HCT116 (cell line): ENCODE data around the gene TTC24. TPM values are rescaled to one million over a fixed set of nuclear protein-coding genes. Genes with fewer than 3 reads are reported as not detected.

Experiments
- ATAC-seq: fragments of 200-7000 bp; cut with Tn5 transposase; 2 replicates; pipeline ENCODE4 v1.9.1; 2020; ENCODE audit warnings: mild to moderate bottlenecking, moderate library complexity
- BruUV-seq: library from RNA; stranded (reverse); fragments of 400-500 nt; replicated peaks from 2 replicates; lab custom pipeline; 2021; lab: Mats Ljungman, UMichigan
- CTCF ChIA-PET: fragments of 300-600 bp; sonication (Branson Sonifier 250); formaldehyde crosslinking; loops from one replicate; lab custom pipeline; 2021; ENCODE audit warnings: antibody characterized with exemption; lab: Charles Lee
- POLR2A ChIA-PET: fragments of 300-600, 350-600 bp; sonication (Branson Sonifier 250); formaldehyde crosslinking; loops from one replicate; lab custom pipeline; 2021; ENCODE audit warnings: antibody characterized with exemption; lab: Charles Lee
- RAD21 ChIA-PET, 2 experiments: fragments of 300-600 bp; sonication (Branson Sonifier 250); formaldehyde crosslinking; loops; one replicate each; lab custom pipeline; 2023; ENCODE audit warnings: low total read pairs in 2 of 2; ENCODE audit not compliant: uncharacterized antibody in 2 of 2, unreplicated experiment in 2 of 2, low non-redundant PET in 1 of 2; lab: Charles Lee
- DNase-seq: peaks from one replicate; pipeline ENCODE4 v3.0.0-alpha.2; 2010; ENCODE audit warnings: low read depth, low spot score
- H2AFZ ChIP-seq: fragments of 200-600 bp; shearing (Covaris generic), sonication (generic); 2 replicates; pipeline ENCODE4 v1.6.1; 2017; ENCODE audit warnings: low read depth, mixed run types, mixed read lengths, antibody characterized with exemption, low read length; ENCODE audit not compliant: poor library complexity, severe bottlenecking
- H3K27ac ChIP-seq: 2 replicates; pipeline ENCODE4 v1.5.1; 2012; ENCODE audit warnings: low read depth, low read length
- H3K27me3 ChIP-seq: fragments of 200-600 bp; sonication (generic); 2 replicates; pipeline ENCODE4 v1.6.1; 2016; ENCODE audit warnings: mixed run types, low read length, mixed read lengths; ENCODE audit not compliant: insufficient read depth
- H3K36me3 ChIP-seq, 2 experiments: fragments of 200-500 bp in 1 of 2; fragments of 200-600 bp in 1 of 2; sonication (Bioruptor generic) in 1 of 2; sonication (generic) in 1 of 2; 2 replicates each; pipeline versions ENCODE4 v1.5.1 to v1.6.1; 2014 to 2016; ENCODE audit warnings: low read length in 2 of 2, inconsistent platforms in 1 of 2, mixed read lengths in 1 of 2, mixed run types in 1 of 2; ENCODE audit not compliant: insufficient read depth in 2 of 2, control insufficient read depth in 1 of 2
- H3K4me1 ChIP-seq, 2 experiments: fragments of 200-600 bp in 1 of 2; sonication (generic) in 1 of 2; 2 replicates each; pipeline versions ENCODE4 v1.5.1 to v1.6.1; 2012 to 2017; ENCODE audit warnings: low read length in 2 of 2, inconsistent platforms in 1 of 2, mild to moderate bottlenecking in 1 of 2, mixed read lengths in 1 of 2, mixed run types in 1 of 2, moderate library complexity in 1 of 2; ENCODE audit not compliant: insufficient read depth in 2 of 2, control insufficient read depth in 1 of 2
- H3K4me2 ChIP-seq: fragments of 200-600 bp; sonication (generic); 2 replicates; pipeline ENCODE4 v1.6.1; 2017; ENCODE audit warnings: mixed run types, low read length, mixed read lengths
- H3K4me3 ChIP-seq, 2 experiments: fragments of 200-600 bp in 1 of 2; sonication (generic) in 1 of 2; replicated peaks in 1 of 2; 2 replicates each; pipeline ENCODE4 v1.5.1; 2011 to 2016; ENCODE audit warnings: low read length in 2 of 2, control low read depth in 1 of 2, low read depth in 1 of 2, mild to moderate bottlenecking in 1 of 2, mixed read lengths in 1 of 2, mixed run types in 1 of 2
- H3K79me2 ChIP-seq: fragments of 200-600 bp; sonication (generic); 2 replicates; pipeline ENCODE4 v1.6.1; 2017; ENCODE audit warnings: mild to moderate bottlenecking, mixed run types, low read length, moderate library complexity, mixed read lengths; ENCODE audit not compliant: insufficient read depth
- H3K9ac ChIP-seq: fragments of 200-600 bp; sonication (generic); 2 replicates; pipeline ENCODE4 v1.6.1; 2016; ENCODE audit warnings: low read length, mixed read lengths
- H3K9me2 ChIP-seq: fragments of 200-600 bp; sonication (generic), shearing (Covaris generic); 2 replicates; pipeline ENCODE4 v1.6.1; 2017; ENCODE audit warnings: mixed run types, mild to moderate bottlenecking, moderate library complexity; ENCODE audit not compliant: insufficient read depth
- H3K9me3 ChIP-seq, 2 experiments: fragments of 200-500 bp in 1 of 2; fragments of 200-600 bp in 1 of 2; sonication (Bioruptor generic) in 1 of 2; sonication (generic) in 1 of 2; 2 replicates each; pipeline ENCODE4 v1.6.1; 2014 to 2017; ENCODE audit warnings: low read length in 2 of 2, mixed read lengths in 2 of 2, inconsistent platforms in 1 of 2, low read depth in 1 of 2, mild to moderate bottlenecking in 1 of 2, mixed run types in 1 of 2, moderate library complexity in 1 of 2; ENCODE audit not compliant: control insufficient read depth in 1 of 2, insufficient read depth in 1 of 2
- H4K20me1 ChIP-seq: fragments of 200-600 bp; sonication (generic), shearing (Covaris generic); 2 replicates; pipeline ENCODE4 v1.6.1; 2017; ENCODE audit warnings: mixed run types, mild to moderate bottlenecking, moderate library complexity; ENCODE audit not compliant: insufficient read depth
- ATF3 ChIP-seq: IDR thresholded peaks from 2 replicates; pipeline ENCODE4 v1.6.1; 2012
- CBX3 ChIP-seq: IDR thresholded peaks from 2 replicates; pipeline ENCODE4 v1.6.1; 2012; ENCODE audit warnings: low read depth
- CEBPB ChIP-seq: IDR thresholded peaks from 2 replicates; pipeline ENCODE4 v1.6.1; 2012; ENCODE audit warnings: low read depth
- CTCF ChIP-seq, 3 experiments: fragments of 200-600 bp in 1 of 3; sonication (generic) in 1 of 3; IDR thresholded peaks in 2 of 3; conservative IDR thresholded peaks in 1 of 3; 2 replicates each; pipeline ENCODE4 v1.5.1; 2012 to 2017; ENCODE audit warnings: low read depth in 2 of 3, low read length in 2 of 3, antibody characterized with exemption in 1 of 3, borderline replicate concordance in 1 of 3, control low read depth in 1 of 3, mild to moderate bottlenecking in 1 of 3, mixed read lengths in 1 of 3, mixed run types in 1 of 3, moderate library complexity in 1 of 3; ENCODE audit not compliant: insufficient read depth in 1 of 3
- EGR1 ChIP-seq: IDR thresholded peaks from 2 replicates; pipeline ENCODE4 v1.6.1; 2012; ENCODE audit warnings: low read depth
- ELF1 ChIP-seq: IDR thresholded peaks from 2 replicates; pipeline ENCODE4 v1.6.1; 2012; ENCODE audit warnings: low read depth, borderline replicate concordance
- EZH2 ChIP-seq: fragments of 200-600 bp; sonication (generic); IDR thresholded peaks from 2 replicates; pipeline ENCODE4 v1.6.1; 2017; ENCODE audit warnings: antibody characterized with exemption, mixed run types
- EZH2phosphoT487 ChIP-seq: fragments of 200-600 bp; IDR thresholded peaks from 2 replicates; pipeline ENCODE4 v1.6.1; 2018; ENCODE audit warnings: antibody characterized with exemption, borderline replicate concordance
- FOSL1 ChIP-seq: IDR thresholded peaks from 2 replicates; pipeline ENCODE4 v1.6.1; 2012; ENCODE audit warnings: low read depth
- JUND ChIP-seq: IDR thresholded peaks from 2 replicates; pipeline ENCODE4 v1.6.1; 2012
- RAD21 ChIP-seq: IDR thresholded peaks from 2 replicates; pipeline ENCODE4 v1.6.1; 2012; ENCODE audit warnings: low read depth, mild to moderate bottlenecking
- REST ChIP-seq: IDR thresholded peaks from 2 replicates; pipeline ENCODE4 v1.6.1; 2012; ENCODE audit warnings: low read depth
- SIN3A ChIP-seq: IDR thresholded peaks from 2 replicates; pipeline ENCODE4 v1.6.1; 2012; ENCODE audit warnings: low read depth
- SP1 ChIP-seq: IDR thresholded peaks from 2 replicates; pipeline ENCODE4 v1.6.1; 2012; ENCODE audit warnings: low read depth
- SRF ChIP-seq: IDR thresholded peaks from 2 replicates; pipeline ENCODE4 v1.6.1; 2012; ENCODE audit warnings: low read depth
- TCF7L2 ChIP-seq: IDR thresholded peaks from 2 replicates; pipeline ENCODE4 v1.7.0; 2011; ENCODE audit warnings: borderline replicate concordance, inconsistent platforms; ENCODE audit not compliant: insufficient read depth, insufficient read length; ENCODE audit errors: extremely low read depth
- YY1 ChIP-seq: IDR thresholded peaks from 2 replicates; pipeline ENCODE4 v1.6.1; 2011; ENCODE audit warnings: low read length, low read depth, moderate library complexity, mild to moderate bottlenecking; ENCODE audit not compliant: insufficient replicate concordance; ENCODE audit errors: extremely low read depth
- ZFX ChIP-seq: fragments of 450-650 bp; IDR thresholded peaks from 2 replicates; pipeline ENCODE4 v1.6.1; 2017
- ZNF274 ChIP-seq: fragments of 200-500 bp; sonication (Bioruptor generic); IDR thresholded peaks from 2 replicates; pipeline ENCODE4 v1.6.1; 2014; ENCODE audit warnings: mild to moderate bottlenecking, low read depth, low read length, inconsistent platforms
- intact Hi-C: fragments of 100-400 bp; cut with micrococcal nuclease; formaldehyde crosslinking; loops from 2 replicates; pipeline ENCODE4 v1.10.0; 2022
- total RNA-seq: library from RNA; stranded (reverse); gene quantifications from one replicate; pipeline ENCODE4 v1.2.1, GENCODE V29; 2021; ENCODE audit not compliant: unreplicated experiment
- TF ChIP-seq, protein P1 (sequence below): IDR thresholded peaks from 2 replicates; pipeline ENCODE4 v1.6.1; 2012

Gene TTC24
- total RNA-seq, 1 experiment from 2014 or later = not detected

GRCh38 chr1:156592158-156592909 is 12.8 kb downstream of the TTC24 start:
- H3K9me2 ChIP-seq = no peaks in the 10 kb centered on the region
- H2AFZ ChIP-seq = no peak overlapping the region
- CTCF ChIA-PET = interaction anchor here (1.6 to 2.3 kb wide), 3 partner anchors 10 to 97 kb away, joined by 4 to 12 read pairs (median 7); partner anchors contain the start of gene GPATCH4
- peak overlapping the region; percentile 60 to 95 for H3K4me3 ChIP-seq
- peaks cover 25% of the 10 kb centered on the region; the same call in 1 of the 2 replicates for H3K79me2 ChIP-seq
- ATAC-seq (peak; percentile 42), DNase-seq (no peak)
- peak overlapping the region; percentile 84 for H3K4me2 ChIP-seq
- POLR2A ChIA-PET = interaction anchor here (0.5 kb wide), 1 partner anchor 13 kb away, joined by 4 read pairs; the partner anchor contains the start of gene TTC24
- H3K27me3 ChIP-seq = no peaks in the 10 kb centered on the region
- H3K9me3 ChIP-seq = no peaks in the 10 kb centered on the region
- peak overlapping the region; percentile 89 for H3K27ac ChIP-seq
- H4K20me1 ChIP-seq = no peaks in the 10 kb centered on the region
- peaks cover 4 to 23% of the 10 kb centered on the region in 2 experiments; a peak in 3 of 4 replicates for H3K4me1 ChIP-seq
- TF ChIP-seq ZFX (no peak), RAD21 (no peak), SIN3A (no peak; the same call in 1 of the 2 replicates), TCF7L2 (no peak), REST (no peak), CTCF (IDR thresholded peaks at IDR 0.05 in 2 of 3, conservative IDR thresholded peaks at IDR 0.05 in 1 of 3; ENCODE audit: borderline replicate concordance in 1 of 3, insufficient read depth in 1 of 3, low read depth in 2 of 3, low read length in 2 of 3) (no peak), CEBPB (no peak), SP1 (no peak), YY1 (no peak), ELF1 (no peak), JUND (no peak), FOSL1 (no peak), EGR1 (no peak), CBX3 (no peak), ZNF274 (no peak), EZH2 (no peak), EZH2phosphoT487 (no peak), SRF (no peak), ATF3 (no peak)
- TF ChIP-seq, protein P1, sequence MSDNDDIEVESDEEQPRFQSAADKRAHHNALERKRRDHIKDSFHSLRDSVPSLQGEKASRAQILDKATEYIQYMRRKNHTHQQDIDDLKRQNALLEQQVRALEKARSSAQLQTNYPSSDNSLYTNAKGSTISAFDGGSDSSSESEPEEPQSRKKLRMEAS = no peak
- intact Hi-C loops = no loop called here
- RAD21 ChIA-PET = interaction anchor here (0.6 to 0.7 kb wide), 2 partner anchors 58 to 300 kb away, joined by 3 read pairs; no protein-coding TSS in a partner anchor
- H3K36me3 ChIP-seq = peaks cover 21 to 42% of the 10 kb centered on the region in 2 experiments; a peak in 3 of 4 replicates
- H3K9ac ChIP-seq = peak overlapping the region; percentile 97
- BruUV-seq = TSS peak; percentile 55
